HepG2 (cell line): ENCODE measurements around the gene SENP6. TPM values are rescaled to one million over a fixed set of nuclear protein-coding genes. Genes with fewer than 3 reads are reported as not detected.

Source experiments
- ASH2L ChIP-seq: fragments of 300-600, 200-600 bp; sonication (generic); IDR thresholded peaks from 2 replicates; pipeline ENCODE4 v1.7.0; 2017; ENCODE audit warnings: low read depth, mild to moderate bottlenecking, moderate library complexity, mixed read lengths, low read length; ENCODE audit not compliant: insufficient read length
- CENPX ChIP-seq: sonication (generic); formaldehyde crosslinking; IDR thresholded peaks from 2 replicates; pipeline ENCODE4 v1.9.0; 2021; ENCODE audit warnings: mild to moderate bottlenecking, missing genetic modification reagents, moderate library complexity
- GABPB1 ChIP-seq: IDR thresholded peaks from 2 replicates; pipeline ENCODE4 v1.6.1; 2016; ENCODE audit warnings: mild to moderate bottlenecking, missing genetic modification reagents, moderate library complexity, missing compliant biosample characterization
- HIVEP1 ChIP-seq: sonication (generic); formaldehyde crosslinking; IDR thresholded peaks from 2 replicates; pipeline ENCODE4 v1.4.0; 2020; ENCODE audit warnings: mild to moderate bottlenecking, missing genetic modification reagents
- HMGA1 ChIP-seq: sonication (generic); formaldehyde crosslinking; conservative IDR thresholded peaks from 2 replicates; pipeline ENCODE4 v1.4.0; 2020; ENCODE audit warnings: missing genetic modification reagents
- KAT7 ChIP-seq: IDR thresholded peaks from 2 replicates; pipeline ENCODE4 v1.6.1; 2018; ENCODE audit warnings: borderline replicate concordance, missing compliant biosample characterization
- MAZ ChIP-seq, 2 experiments: sonication (generic) in 1 of 2; formaldehyde crosslinking in 1 of 2; IDR thresholded peaks; 2 replicates each; pipeline versions ENCODE4 v1.5.0 to v1.6.1; 2012 to 2020; ENCODE audit warnings: low read depth in 2 of 2, mild to moderate bottlenecking in 2 of 2, borderline replicate concordance in 1 of 2, improper control_type of control experiment in 1 of 2, low read length in 1 of 2, missing genetic modification reagents in 1 of 2, moderate library complexity in 1 of 2
- MEIS1 ChIP-seq: sonication (generic); formaldehyde crosslinking; IDR thresholded peaks from 2 replicates; pipeline ENCODE4 v1.9.0; 2021; ENCODE audit warnings: mild to moderate bottlenecking, missing genetic modification reagents, moderate library complexity, borderline replicate concordance
- SMAD1 ChIP-seq: sonication (generic); formaldehyde crosslinking; IDR thresholded peaks from 2 replicates; pipeline ENCODE4 v1.4.0; 2020; ENCODE audit warnings: missing genetic modification reagents, low read depth, mild to moderate bottlenecking, borderline replicate concordance
- TAF1 ChIP-seq: sonication (generic); formaldehyde crosslinking; IDR thresholded peaks from 2 replicates; pipeline ENCODE4 v1.4.0; 2020; ENCODE audit warnings: missing genetic modification reagents
- ZBTB7A ChIP-seq: sonication (generic); formaldehyde crosslinking; IDR thresholded peaks from 2 replicates; pipeline ENCODE4 v1.8.0; 2022; ENCODE audit warnings: mild to moderate bottlenecking, missing genetic modification reagents
- ZFX ChIP-seq: sonication (generic); formaldehyde crosslinking; IDR thresholded peaks from 2 replicates; pipeline ENCODE4 v1.4.0; 2020; ENCODE audit warnings: mild to moderate bottlenecking, low read depth, missing genetic modification reagents, moderate library complexity
- ZNF446 ChIP-seq: sonication (generic); formaldehyde crosslinking; IDR thresholded peaks from 2 replicates; pipeline ENCODE4 v1.5.0; 2020; ENCODE audit warnings: mild to moderate bottlenecking, missing genetic modification reagents
- ZNF557 ChIP-seq: sonication (generic); formaldehyde crosslinking; IDR thresholded peaks from 2 replicates; pipeline ENCODE4 v1.4.0; 2020; ENCODE audit warnings: missing genetic modification reagents
- ZNF724P ChIP-seq: sonication (generic); formaldehyde crosslinking; IDR thresholded peaks from 2 replicates; pipeline ENCODE4 v1.8.0; 2022; ENCODE audit warnings: missing genetic modification reagents, borderline replicate concordance
- polyA plus RNA-seq, 8 experiments: library from polyadenylated mRNA; depleted of rRNA in 3 of 8; stranded (reverse) in 7 of 8; unstranded in 1 of 8; fragments of >200 nt; fragmentation: Illumina TruSeq in 4 of 8; extraction: Trizol in 4 of 8; gene quantifications; 2 replicates each; pipeline versions ENCODE4 v1.2.1 to v1.2.3, GENCODE V29; 2011 to 2016; ENCODE audit warnings: low read depth in 4 of 8, missing spikeins in 1 of 8, mixed read lengths in 1 of 8; ENCODE audit not compliant: insufficient read depth in 1 of 8
- total RNA-seq, 5 experiments: library from RNA; depleted of rRNA; stranded (reverse); fragments of >200 nt; fragmentation: Illumina TruSeq; extraction: Trizol; gene quantifications; 2 replicates each; pipeline ENCODE4 v1.2.3, GENCODE V29; 2016; ENCODE audit warnings: low read depth in 1 of 5
- TF ChIP-seq, protein P1 (sequence below): sonication (generic); formaldehyde crosslinking; IDR thresholded peaks from one replicate; pipeline ENCODE4 v1.5.1; 2020; ENCODE audit warnings: mild to moderate bottlenecking, missing genetic modification reagents; ENCODE audit errors: not compliant biosample characterization
- TF ChIP-seq, protein P2 (sequence below): sonication (generic); formaldehyde crosslinking; IDR thresholded peaks from 2 replicates; pipeline ENCODE4 v1.5.1; 2020; ENCODE audit warnings: missing genetic modification reagents, mild to moderate bottlenecking, borderline replicate concordance

The SENP6 gene
- total and polyA plus RNA-seq, 2 of the 13 experiments (the other 11 are each of a cell fraction or from before 2014, with no cell fraction given), result 21.9 to 50.1 TPM

DNA sequence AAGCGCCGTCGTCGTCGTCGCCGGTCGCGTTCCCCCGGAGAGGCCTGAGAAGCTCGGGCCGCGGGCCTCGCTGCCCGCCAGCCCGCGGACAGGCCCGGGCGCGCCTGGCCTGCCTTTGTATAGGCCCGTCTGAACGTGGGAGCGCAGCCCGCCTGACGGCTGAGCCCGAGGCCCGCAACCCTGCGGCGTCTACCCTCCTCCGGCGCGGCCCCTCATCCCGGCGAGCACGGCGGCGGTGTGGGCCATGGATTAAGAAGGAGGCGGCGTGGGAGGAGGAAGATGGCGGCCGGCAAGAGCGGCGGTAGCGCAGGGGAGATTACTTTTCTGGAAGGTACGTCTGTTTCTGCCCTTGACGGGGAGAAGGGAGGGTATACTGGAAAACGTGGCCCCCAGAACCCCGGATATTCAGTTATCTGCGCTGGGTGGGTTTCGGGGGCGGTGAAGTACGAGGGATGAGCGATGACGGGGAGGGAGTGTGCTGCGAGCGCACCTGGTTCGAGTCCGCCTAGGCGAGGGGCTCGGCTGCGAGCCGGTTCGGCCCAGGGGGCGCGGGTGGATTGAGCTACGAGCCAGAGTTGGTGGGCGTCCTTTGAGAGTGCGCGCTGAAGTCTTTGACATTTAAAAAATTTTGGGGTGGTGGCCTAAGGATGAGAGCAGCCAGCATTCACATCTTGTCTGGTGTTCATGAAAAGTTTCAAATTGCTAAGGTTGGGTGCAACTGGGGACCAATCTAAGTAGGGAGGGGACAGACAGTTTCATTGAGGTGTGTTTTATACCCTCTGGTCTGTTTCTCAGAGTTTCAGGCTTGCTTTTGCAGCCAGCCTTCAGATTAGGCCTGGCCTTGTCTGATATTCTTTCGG, 796 bp downstream of the SENP6 start (continued):
- TF ChIP-seq ZNF557 (CRISPR knock-in tag) (peak; percentile 42; the same call in 1 of the 2 replicates), ZFX (CRISPR knock-in tag) (peak; percentile 89), MAZ (IDR thresholded peaks at IDR 0.05; ENCODE audit: borderline replicate concordance, low read depth, low read length) (no peak), MAZ (CRISPR knock-in tag; IDR thresholded peaks at IDR 0.05; ENCODE audit: low read depth) (peak; percentile 2; the same call in 1 of the 2 replicates), ASH2L (peak; percentile 71), ZNF724P (CRISPR knock-in tag) (no peak), TAF1 (CRISPR knock-in tag) (peak; percentile 60; the same call in 1 of the 2 replicates), MEIS1 (CRISPR knock-in tag) (no peak; the same call in 1 of the 2 replicates), KAT7 (CRISPR knock-in tag) (peak; percentile 81; the same call in 1 of the 2 replicates), HMGA1 (CRISPR knock-in tag) (no peak), ZNF446 (peak; percentile 71), ZBTB7A (CRISPR knock-in tag) (peak; percentile 70; the same call in 1 of the 2 replicates), SMAD1 (CRISPR knock-in tag) (no peak), HIVEP1 (CRISPR knock-in tag) (no peak), GABPB1 (CRISPR knock-in tag) (peak; percentile 54; the same call in 1 of the 2 replicates), CENPX (CRISPR knock-in tag) (no peak)
- TF ChIP-seq, protein P1, sequence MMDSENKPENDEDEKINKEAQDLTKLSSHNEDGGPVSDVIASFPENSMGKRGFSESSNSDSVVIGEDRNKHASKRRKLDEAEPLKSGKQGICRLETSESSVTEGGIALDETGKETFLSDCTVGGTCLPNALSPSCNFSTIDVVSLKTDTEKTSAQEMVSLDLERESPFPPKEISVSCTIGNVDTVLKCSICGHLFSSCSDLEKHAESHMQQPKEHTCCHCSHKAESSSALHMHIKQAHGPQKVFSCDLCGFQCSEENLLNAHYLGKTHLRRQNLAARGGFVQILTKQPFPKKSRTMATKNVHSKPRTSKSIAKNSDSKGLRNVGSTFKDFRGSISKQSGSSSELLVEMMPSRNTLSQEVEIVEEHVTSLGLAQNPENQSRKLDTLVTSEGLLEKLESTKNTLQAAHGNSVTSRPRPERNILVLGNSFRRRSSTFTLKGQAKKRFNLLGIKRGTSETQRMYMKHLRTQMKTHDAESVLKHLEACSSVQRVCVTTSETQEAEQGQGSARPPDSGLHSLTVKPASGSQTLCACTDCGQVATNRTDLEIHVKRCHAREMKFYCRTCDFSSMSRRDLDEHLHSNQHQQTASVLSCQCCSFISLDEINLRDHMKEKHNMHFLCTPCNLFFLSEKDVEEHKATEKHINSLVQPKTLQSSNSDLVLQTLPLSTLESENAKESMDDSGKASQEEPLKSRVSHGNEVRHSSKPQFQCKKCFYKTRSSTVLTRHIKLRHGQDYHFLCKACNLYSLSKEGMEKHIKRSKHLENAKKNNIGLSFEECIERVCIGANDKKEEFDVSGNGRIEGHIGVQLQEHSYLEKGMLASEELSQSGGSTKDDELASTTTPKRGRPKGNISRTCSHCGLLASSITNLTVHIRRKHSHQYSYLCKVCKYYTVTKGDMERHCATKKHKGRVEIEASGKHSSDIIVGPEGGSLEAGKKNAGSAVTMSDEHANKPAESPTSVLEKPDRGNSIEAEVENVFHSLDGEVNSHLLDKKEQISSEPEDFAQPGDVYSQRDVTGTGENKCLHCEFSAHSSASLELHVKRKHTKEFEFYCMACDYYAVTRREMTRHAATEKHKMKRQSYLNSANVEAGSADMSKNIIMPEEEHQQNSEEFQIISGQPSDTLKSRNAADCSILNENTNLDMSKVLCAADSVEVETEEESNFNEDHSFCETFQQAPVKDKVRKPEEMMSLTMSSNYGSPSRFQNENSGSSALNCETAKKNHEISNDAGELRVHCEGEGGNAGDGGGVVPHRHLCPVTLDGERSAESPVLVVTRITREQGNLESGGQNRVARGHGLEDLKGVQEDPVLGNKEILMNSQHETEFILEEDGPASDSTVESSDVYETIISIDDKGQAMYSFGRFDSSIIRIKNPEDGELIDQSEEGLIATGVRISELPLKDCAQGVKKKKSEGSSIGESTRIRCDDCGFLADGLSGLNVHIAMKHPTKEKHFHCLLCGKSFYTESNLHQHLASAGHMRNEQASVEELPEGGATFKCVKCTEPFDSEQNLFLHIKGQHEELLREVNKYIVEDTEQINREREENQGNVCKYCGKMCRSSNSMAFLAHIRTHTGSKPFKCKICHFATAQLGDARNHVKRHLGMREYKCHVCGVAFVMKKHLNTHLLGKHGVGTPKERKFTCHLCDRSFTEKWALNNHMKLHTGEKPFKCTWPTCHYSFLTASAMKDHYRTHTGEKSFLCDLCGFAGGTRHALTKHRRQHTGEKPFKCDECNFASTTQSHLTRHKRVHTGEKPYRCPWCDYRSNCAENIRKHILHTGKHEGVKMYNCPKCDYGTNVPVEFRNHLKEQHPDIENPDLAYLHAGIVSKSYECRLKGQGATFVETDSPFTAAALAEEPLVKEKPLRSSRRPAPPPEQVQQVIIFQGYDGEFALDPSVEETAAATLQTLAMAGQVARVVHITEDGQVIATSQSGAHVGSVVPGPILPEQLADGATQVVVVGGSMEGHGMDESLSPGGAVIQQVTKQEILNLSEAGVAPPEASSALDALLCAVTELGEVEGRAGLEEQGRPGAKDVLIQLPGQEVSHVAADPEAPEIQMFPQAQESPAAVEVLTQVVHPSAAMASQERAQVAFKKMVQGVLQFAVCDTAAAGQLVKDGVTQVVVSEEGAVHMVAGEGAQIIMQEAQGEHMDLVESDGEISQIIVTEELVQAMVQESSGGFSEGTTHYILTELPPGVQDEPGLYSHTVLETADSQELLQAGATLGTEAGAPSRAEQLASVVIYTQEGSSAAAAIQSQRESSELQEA, result peak; percentile 93
- TF ChIP-seq, protein P2, sequence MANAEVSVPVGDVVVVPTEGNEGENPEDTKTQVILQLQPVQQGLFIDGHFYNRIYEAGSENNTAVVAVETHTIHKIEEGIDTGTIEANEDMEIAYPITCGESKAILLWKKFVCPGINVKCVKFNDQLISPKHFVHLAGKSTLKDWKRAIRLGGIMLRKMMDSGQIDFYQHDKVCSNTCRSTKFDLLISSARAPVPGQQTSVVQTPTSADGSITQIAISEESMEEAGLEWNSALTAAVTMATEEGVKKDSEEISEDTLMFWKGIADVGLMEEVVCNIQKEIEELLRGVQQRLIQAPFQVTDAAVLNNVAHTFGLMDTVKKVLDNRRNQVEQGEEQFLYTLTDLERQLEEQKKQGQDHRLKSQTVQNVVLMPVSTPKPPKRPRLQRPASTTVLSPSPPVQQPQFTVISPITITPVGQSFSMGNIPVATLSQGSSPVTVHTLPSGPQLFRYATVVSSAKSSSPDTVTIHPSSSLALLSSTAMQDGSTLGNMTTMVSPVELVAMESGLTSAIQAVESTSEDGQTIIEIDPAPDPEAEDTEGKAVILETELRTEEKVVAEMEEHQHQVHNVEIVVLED (CRISPR knock-in tag), result 0 out of 2 replicates have a peak, but pooled peaks have one; percentile 41
